Thymus (tissue), 11 donors: ENCODE results near the gene MORN5. TPM values are rescaled to one million over a fixed set of nuclear protein-coding genes. Genes with fewer than 3 reads are reported as not detected.

Experiments
- DNase-seq, 9 donors: peaks; one replicate each; pipeline ENCODE4 v3.0.0-alpha.2; 2013; ENCODE audit warnings: low spot score in 9 of 9, low read depth in 6 of 9, missing footprints in 1 of 9
- H3K27ac ChIP-seq, 2 donors: one replicate each; pipeline ENCODE4 v1.5.1; 2013; ENCODE audit warnings: control low read depth in 1 of 2, low read depth in 1 of 2, low read length in 1 of 2, mild to moderate bottlenecking in 1 of 2, moderate library complexity in 1 of 2
- H3K27me3 ChIP-seq, 2 donors: one replicate each; pipeline ENCODE4 v1.5.1; 2013; ENCODE audit warnings: low read length in 1 of 2; ENCODE audit not compliant: control insufficient read depth in 2 of 2, insufficient read depth in 1 of 2
- H3K36me3 ChIP-seq, 2 donors: one replicate each; pipeline ENCODE4 v1.5.1; 2013; ENCODE audit warnings: low read length in 1 of 2, mild to moderate bottlenecking in 1 of 2, moderate library complexity in 1 of 2; ENCODE audit not compliant: control insufficient read depth in 2 of 2, insufficient read depth in 2 of 2
- H3K4me1 ChIP-seq, 2 donors: one replicate each; pipeline ENCODE4 v1.5.1; 2013; ENCODE audit warnings: low read length in 2 of 2; ENCODE audit not compliant: control insufficient read depth in 2 of 2, insufficient read depth in 2 of 2
- H3K4me3 ChIP-seq, 2 donors: one replicate each; pipeline ENCODE4 v1.5.1; 2013; ENCODE audit warnings: low read length in 2 of 2, control low read depth in 1 of 2, mild to moderate bottlenecking in 1 of 2
- H3K9me3 ChIP-seq, 2 donors: one replicate each; pipeline ENCODE4 v1.5.1; 2013; ENCODE audit warnings: low read length in 1 of 2, mild to moderate bottlenecking in 1 of 2; ENCODE audit not compliant: control insufficient read depth in 2 of 2, insufficient read depth in 1 of 2
- WGBS: extraction: QIAGEN DNeasy Blood & Tissue Kit; methylation state at CpG from one replicate; pipeline ENCODE4 v1.1.7; 2013; 5-methylcytosine and 5-hydroxymethylcytosine counted together
- polyA plus RNA-seq: library from polyadenylated mRNA; stranded (reverse); fragments of 200-250 nt; gene quantifications from one replicate; pipeline ENCODE4 v1.2.3, GENCODE V29; 2013
- total RNA-seq: library from RNA; stranded (reverse); fragments of 120-200 nt; gene quantifications from one replicate; pipeline ENCODE4 v1.2.4, GENCODE V29; 2013
- donor health status: healthy.

The MORN5 gene
- total and polyA plus RNA-seq, 2 donors, result 0.21 TPM; not detected in 1

GRCh38 chr9:122145592-122145863 is 14.2 kb upstream of the MORN5 start:
- Histone ChIP-seq H3K9me3 (no peaks in the 10 kb centered on the region), H3K36me3 (peaks cover 45 to 47% of the 10 kb centered on the region in 2 donors), H3K27me3 (no peaks in the 10 kb centered on the region), H3K27ac (no peak overlapping the region), H3K4me1 (no peaks in the 10 kb centered on the region), H3K4me3 (no peak overlapping the region)
- no peak for DNase-seq
- WGBS, result over 99% methylated on average over 2 of the region's 2 CpGs

- WGBS, result 82% methylated on average over 4 of the region's 4 CpGs
- Histone ChIP-seq H3K27me3 (no peaks in the 10 kb centered on the region), H3K4me1 (no peaks in the 10 kb centered on the region), H3K9me3 (no peaks in the 10 kb centered on the region), H3K36me3 (peaks cover 11 to 17% of the 10 kb centered on the region in 2 donors), H3K27ac (no peak overlapping the region), H3K4me3 (no peak overlapping the region)
- no peak for DNase-seq
Observed at GRCh38 chr9:122151267-122151828, 8.4 kb upstream of the MORN5 start.

- no peak overlapping the region for H3K4me3 ChIP-seq
- H3K9me3 ChIP-seq, result no peaks in the 10 kb centered on the region
- no peak for DNase-seq
- 95% methylated on average over 4 of the region's 4 CpGs for WGBS
- no peaks in the 10 kb centered on the region for H3K27me3 ChIP-seq
- peaks cover 0 to 6% of the 10 kb centered on the region in 2 donors for H3K36me3 ChIP-seq
- H3K4me1 ChIP-seq, result peaks cover 3 to 7% of the 10 kb centered on the region in 2 donors
- no peak overlapping the region for H3K27ac ChIP-seq
Observed at GRCh38 chr9:122155796-122156195, 3.9 kb upstream of the MORN5 start.

GRCh38 chr9:122158202-122158601 is 1.5 kb upstream of the MORN5 start:
- Histone ChIP-seq H3K9me3 (no peaks in the 10 kb centered on the region), H3K4me3 (no peak overlapping the region), H3K27ac (no peak overlapping the region), H3K36me3 (no peaks in the 10 kb centered on the region), H3K4me1 (peaks cover 3 to 7% of the 10 kb centered on the region in 2 donors), H3K27me3 (peaks cover 0 to 2% of the 10 kb centered on the region in 2 donors)
- DNase-seq, result peak in 7 of 9 donors; percentile 19 to 67 (median 28)
- 89% methylated on average over 3 of the region's 3 CpGs for WGBS

- Histone ChIP-seq H3K4me3 (peak overlapping the region; percentile 76 to 84), H3K27me3 (peaks cover 0 to 6% of the 10 kb centered on the region in 2 donors), H3K9me3 (no peaks in the 10 kb centered on the region), H3K4me1 (peaks cover 3 to 7% of the 10 kb centered on the region in 2 donors), H3K36me3 (no peaks in the 10 kb centered on the region), H3K27ac (no peak overlapping the region)
- no peak for DNase-seq
- 28% methylated on average over 6 of the region's 6 CpGs for WGBS
Observed at GRCh38 chr9:122159925-122160246, 178 bp downstream of the MORN5 start.

DNA sequence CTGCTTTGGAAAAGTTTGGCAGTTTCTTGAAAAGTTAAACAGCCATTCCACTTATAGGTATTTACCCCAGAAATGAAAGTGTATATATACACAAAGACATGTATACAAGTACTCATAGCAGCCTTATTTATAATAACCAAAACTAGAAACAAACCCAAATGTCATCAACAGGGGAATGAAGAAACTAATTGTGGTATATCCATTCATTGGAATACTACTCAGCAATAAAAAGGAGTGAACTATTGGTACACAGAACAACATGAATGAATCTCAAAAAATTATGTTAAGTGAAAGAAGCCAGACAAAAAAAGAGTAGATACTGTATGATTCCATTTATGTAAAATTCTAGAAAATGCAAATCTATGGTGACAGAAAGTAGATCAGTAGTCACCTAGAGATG is 2.7 kb downstream of the MORN5 start:
- no peak overlapping the region for H3K4me3 ChIP-seq
- no peaks in the 10 kb centered on the region for H3K36me3 ChIP-seq
- no peaks in the 10 kb centered on the region for H3K9me3 ChIP-seq
- peaks cover 3 to 7% of the 10 kb centered on the region in 2 donors for H3K4me1 ChIP-seq
- H3K27me3 ChIP-seq, result peaks cover 0 to 13% of the 10 kb centered on the region in 2 donors
- H3K27ac ChIP-seq, result no peak overlapping the region
- DNase-seq, result no peak

- Histone ChIP-seq H3K9me3 (no peaks in the 10 kb centered on the region), H3K36me3 (no peaks in the 10 kb centered on the region), H3K27ac (no peak overlapping the region), H3K4me3 (no peak overlapping the region), H3K27me3 (peaks cover 3 to 13% of the 10 kb centered on the region in 2 donors), H3K4me1 (peaks cover 0 to 3% of the 10 kb centered on the region in 2 donors)
- 79% methylated on average over 2 of the region's 2 CpGs for WGBS
- DNase-seq, result no peak
Observed at GRCh38 chr9:122164286-122164685, 4.6 kb downstream of the MORN5 start.

DNA sequence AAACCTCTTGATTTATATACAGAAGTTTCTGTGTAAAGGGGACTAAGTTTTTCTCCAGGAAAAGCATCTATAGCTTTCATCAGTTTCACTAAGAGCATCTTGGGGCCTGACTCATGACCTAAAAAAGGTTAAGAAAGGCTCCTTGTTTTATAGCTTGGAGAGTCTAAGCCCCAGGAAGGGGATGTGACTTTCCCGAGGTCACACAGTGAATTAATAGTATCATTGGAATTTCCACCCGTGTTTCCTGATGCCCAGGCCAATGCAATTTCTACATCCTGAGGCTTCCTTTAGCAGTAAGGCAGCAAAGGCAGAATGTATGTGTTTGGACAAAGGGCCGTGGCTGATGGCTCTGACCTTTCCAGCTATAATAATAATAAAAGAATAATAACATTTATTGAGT is 8.6 kb downstream of the MORN5 start:
- Histone ChIP-seq H3K4me1 (no peaks in the 10 kb centered on the region), H3K9me3 (no peaks in the 10 kb centered on the region), H3K27ac (no peak overlapping the region), H3K36me3 (no peaks in the 10 kb centered on the region), H3K27me3 (peaks cover 3 to 15% of the 10 kb centered on the region in 2 donors), H3K4me3 (no peak overlapping the region)
- no peak for DNase-seq
- 74% methylated on average over 3 of the region's 3 CpGs for WGBS

DNA sequence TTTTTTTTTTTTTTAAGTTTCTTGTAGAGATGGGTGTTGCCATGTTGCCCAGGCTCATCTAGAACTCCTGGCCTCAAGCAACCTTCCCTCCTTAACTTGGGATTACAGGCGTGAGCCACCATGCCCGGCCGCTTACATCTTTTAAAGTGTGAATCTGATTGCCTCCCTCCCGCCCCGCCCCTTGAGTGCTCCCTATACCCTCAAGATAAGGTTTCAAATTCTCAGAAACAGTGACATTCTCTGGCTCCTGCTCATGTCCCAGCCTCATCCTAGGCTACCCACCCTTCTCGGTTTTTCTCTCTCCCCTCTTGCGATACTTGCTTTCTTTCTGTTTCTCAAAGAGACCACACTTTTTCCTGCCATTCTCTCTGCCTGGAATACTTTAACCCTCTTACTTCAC is 12.4 kb downstream of the MORN5 start:
- peaks cover 3 to 11% of the 10 kb centered on the region in 2 donors for H3K27me3 ChIP-seq
- no peaks in the 10 kb centered on the region for H3K4me1 ChIP-seq
- DNase-seq, result no peak
- 93% methylated on average over 7 of the region's 7 CpGs for WGBS
- H3K27ac ChIP-seq, result no peak overlapping the region
- no peaks in the 10 kb centered on the region for H3K9me3 ChIP-seq
- no peak overlapping the region for H3K4me3 ChIP-seq
- H3K36me3 ChIP-seq, result no peaks in the 10 kb centered on the region

DNA sequence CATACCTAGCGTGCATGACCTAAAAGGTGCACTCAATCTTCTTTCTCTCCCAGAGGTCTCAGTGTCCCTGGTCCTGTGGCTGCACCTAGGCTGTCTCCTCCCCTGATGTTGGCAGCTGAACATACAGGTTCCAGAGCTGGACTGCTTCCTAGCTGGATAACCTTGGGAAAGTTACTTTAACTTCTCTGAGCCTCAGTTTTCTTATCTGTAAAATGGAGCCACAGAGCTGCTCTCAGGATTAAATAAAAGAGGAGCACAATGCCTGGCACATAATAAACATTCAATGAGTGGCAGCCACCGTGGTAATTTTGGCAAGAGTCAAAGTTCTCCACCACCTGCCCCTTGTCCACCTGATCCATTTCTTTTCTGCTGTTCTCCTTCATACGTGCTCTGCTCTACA is 14.0 kb downstream of the MORN5 start:
- Histone ChIP-seq H3K4me3 (no peak overlapping the region), H3K36me3 (no peaks in the 10 kb centered on the region), H3K4me1 (no peaks in the 10 kb centered on the region), H3K27ac (no peak overlapping the region), H3K27me3 (peaks cover 0 to 11% of the 10 kb centered on the region in 2 donors), H3K9me3 (no peaks in the 10 kb centered on the region)
- no peak for DNase-seq
- WGBS, result 91% methylated on average over 3 of the region's 3 CpGs
